GM18526 (cell line): ENCODE data around the gene MCTP2.

Experiments used
- POLR2A ChIP-seq: IDR thresholded peaks from 3 replicates; pipeline ENCODE4 v1.6.1; 2011; ENCODE audit not compliant: insufficient read length; ENCODE audit errors: extremely low read depth

Gene MCTP2

GRCh38 chr15:94336817-94337467, 105.6 kb downstream of the MCTP2 start:
- no peak for TF ChIP-seq POLR2A

- TF ChIP-seq POLR2A: no peak
Measured at GRCh38 chr15:94338243-94338846, 107.0 kb downstream of the MCTP2 start.

- no peak for TF ChIP-seq POLR2A
Measured at GRCh38 chr15:94346282-94346681, 114.9 kb downstream of the MCTP2 start.

- no peak for TF ChIP-seq POLR2A
Measured at GRCh38 chr15:94348084-94348483, 116.7 kb downstream of the MCTP2 start.

GRCh38 chr15:94351031-94351535, 119.7 kb downstream of the MCTP2 start:
- no peak for TF ChIP-seq POLR2A

GRCh38 chr15:94352636-94353487, 121.5 kb downstream of the MCTP2 start:
- no peak for TF ChIP-seq POLR2A

GRCh38 chr15:94353488-94353820, 122.1 kb downstream of the MCTP2 start:
- no peak for TF ChIP-seq POLR2A

GRCh38 chr15:94354655-94355054, 123.3 kb downstream of the MCTP2 start:
- TF ChIP-seq POLR2A: no peak

- TF ChIP-seq POLR2A: no peak
Measured at GRCh38 chr15:94359716-94360115, 128.4 kb downstream of the MCTP2 start.

- TF ChIP-seq POLR2A: no peak
Measured at GRCh38 chr15:94360251-94360685, 128.9 kb downstream of the MCTP2 start.

- TF ChIP-seq POLR2A: no peak
Measured at GRCh38 chr15:94362385-94363092, 131.2 kb downstream of the MCTP2 start.

GRCh38 chr15:94363382-94363781, 132.0 kb downstream of the MCTP2 start:
- no peak for TF ChIP-seq POLR2A

GRCh38 chr15:94366781-94367180, 135.4 kb downstream of the MCTP2 start:
- no peak for TF ChIP-seq POLR2A

- TF ChIP-seq POLR2A: no peak
Measured at GRCh38 chr15:94367726-94368535, 136.6 kb downstream of the MCTP2 start.
